Germinal center (tissue), 1 donor: ENCODE results near the gene MX1.

Experiments used
- DNase-seq: peaks from one replicate; pipeline ENCODE4 v3.0.0; 2012; ENCODE audit warnings: mixed read lengths, low spot score

Gene MX1

DNA sequence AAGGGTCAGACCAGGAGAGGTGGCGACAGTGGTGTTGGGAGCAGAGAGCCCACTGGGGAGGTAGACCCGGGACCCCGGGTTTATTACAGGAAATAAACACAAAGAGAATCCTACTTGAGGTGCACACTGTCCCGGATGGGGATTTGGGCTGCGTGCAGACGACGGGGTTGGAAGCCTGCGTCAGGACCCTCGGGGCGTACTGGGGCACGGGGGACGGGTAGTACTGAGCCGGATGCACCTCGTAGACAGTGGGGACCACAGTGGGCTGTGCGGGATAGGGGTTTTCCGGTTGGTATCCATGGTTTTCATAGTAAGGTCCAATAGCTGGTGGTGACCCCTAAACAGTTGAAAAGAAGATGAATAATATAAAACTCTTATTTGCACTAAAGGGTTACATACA is 68.2 kb downstream of the MX1 start:
- no peak for DNase-seq

DNA sequence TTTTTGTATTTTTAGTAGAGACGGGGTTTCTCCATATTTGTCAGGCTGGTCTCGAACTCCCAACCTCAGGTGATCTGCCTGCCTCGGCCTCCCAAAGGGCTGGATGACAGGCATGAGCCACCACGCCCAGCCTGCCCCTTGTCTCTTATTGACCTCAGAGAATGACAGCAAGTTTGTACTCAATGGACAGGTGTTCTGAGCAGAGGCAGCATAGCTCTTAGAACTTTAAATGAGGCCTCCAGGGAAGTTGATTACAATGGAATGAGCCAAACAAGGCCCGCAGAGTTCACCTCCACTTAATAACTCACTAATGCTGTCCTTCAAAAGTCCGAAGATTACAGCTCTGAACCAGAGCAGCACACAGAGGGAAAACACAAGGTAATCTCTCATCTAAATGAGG is 71.0 kb downstream of the MX1 start:
- no peak for DNase-seq

DNA sequence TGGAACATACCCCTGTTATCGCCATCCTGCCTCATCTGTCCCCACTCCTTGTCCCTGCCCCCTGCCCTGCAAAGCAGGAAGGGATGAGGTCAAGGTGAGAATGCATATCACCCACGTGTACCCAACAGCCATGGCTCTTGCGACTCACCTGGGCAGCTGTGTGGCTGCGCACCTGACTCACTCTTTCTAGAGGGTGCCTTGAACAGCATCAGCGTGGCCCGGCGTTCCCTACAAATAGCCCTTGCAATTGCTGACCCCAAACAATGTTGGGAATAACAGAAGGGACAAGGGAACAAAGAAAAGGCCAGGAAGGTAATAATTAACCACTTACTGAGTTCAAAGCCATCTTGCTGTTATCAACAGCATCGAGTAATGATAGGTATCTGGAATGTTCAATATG is 71.7 kb downstream of the MX1 start:
- DNase-seq, result no peak

DNA sequence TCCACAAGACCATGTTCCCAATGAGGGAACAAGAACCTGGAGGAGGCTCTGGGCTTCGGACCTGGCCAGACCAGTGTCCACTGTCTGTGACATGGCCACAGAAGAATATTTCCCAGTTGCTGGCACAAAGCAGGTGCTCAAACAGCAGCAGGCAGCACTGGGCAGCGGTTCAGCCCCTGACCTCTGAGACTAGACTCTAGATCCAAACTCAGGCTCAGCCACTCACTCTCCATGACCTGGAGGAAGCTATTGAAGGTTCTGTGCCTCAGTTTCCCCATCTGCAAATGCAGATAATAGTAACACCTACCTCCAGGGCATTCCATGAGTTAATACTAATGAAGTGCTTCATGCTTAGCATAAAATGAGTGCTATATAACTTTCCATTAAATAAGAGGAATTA is 73.9 kb downstream of the MX1 start:
- DNase-seq, result no peak

DNA sequence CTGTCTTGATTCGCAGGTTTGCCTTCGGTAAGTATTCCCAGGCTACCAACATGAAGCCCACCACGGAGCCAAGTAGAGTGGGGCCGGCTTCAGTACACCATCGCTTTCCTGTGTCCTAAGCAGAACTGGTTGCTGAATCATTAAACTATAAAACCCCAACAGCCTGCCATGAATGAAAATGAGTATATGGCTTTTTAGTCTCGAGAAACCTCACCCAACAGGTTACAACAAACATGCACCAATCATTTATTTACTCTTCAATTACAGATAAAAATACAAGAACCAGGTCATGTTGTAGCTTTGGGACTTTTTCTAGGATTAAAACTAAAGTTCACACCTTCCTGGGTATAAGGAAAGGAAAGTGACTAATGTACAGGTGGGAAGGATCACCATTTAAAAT is 74.3 kb downstream of the MX1 start:
- no peak for DNase-seq

DNA sequence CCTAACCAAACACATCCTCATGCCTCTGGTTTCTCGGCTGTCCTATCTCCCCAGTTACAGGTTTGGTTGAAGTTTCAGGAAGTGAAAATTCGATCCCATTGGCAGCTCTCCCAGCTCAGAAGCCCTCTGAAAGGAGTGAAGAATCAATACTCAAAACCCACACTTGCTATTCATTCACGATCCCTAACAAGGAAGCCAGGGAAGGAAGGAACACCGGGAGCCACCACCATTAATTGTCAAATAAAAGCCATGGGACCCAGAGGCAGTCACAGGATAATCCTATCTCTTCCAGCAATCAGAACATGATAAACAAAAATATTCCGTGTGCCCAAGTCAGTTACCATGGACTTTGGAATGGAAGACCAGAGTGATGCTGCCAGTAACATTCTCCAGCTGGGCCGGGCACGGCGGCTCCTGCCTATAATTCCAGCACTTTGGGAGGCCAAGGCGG is 74.9 kb downstream of the MX1 start:
- no peak for DNase-seq

DNA sequence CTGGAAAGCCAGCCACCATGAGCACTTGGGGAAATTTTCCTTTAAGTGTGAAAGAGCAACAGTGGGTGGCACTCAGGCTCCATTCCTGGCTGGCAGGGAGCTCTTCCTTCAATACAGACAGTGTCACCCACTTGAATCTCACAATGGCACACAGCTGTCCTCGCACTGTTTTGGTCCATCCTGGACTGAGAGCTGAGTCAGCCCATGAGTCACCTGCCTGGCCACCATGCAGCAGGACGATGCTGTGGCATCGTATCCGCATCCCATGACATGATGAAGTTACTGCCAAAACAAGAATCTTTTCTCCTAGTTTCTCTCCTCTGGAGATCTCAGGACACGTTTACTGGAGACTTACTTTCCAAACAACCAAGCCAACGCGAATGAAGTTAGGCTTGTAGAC is 75.9 kb downstream of the MX1 start:
- DNase-seq, result no peak

DNA sequence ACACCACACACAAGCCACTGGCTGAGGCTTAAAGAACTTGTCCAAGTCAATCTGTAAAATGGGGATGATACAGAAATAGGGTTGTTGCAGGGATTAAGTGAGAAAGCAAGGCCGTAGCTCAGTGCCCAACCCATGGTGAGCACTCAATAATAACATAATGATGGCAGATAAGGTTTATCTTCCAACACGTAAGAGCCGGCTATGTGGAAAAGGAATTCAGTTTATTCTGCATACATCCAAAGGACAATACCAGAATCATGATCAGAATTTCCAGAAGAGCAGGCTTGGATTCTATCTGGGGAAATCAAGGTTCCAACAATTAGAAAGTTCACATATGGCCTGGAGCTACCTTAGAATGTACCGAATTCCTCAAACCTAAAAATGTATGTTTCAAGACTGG is 77.3 kb downstream of the MX1 start:
- DNase-seq, result no peak

DNA sequence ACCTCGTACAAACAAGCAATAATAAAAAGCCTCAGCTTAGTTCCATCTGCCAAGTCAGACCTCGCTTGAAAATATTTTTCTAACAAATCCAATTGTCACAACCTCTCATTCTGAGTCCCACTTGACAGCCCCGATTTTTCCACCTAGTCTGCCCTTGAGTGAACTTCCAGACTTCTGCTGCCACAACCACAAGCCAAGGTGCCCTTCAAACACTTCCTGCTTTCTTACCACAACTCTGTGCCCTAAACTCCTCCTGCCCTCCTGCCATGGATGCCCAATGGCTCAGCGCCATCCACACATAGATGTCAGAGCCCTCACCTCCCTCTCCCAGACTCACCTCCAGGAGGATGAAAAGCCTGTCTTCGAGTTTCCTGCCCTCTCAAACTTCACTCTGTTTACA is 78.0 kb downstream of the MX1 start:
- DNase-seq, result no peak

DNA sequence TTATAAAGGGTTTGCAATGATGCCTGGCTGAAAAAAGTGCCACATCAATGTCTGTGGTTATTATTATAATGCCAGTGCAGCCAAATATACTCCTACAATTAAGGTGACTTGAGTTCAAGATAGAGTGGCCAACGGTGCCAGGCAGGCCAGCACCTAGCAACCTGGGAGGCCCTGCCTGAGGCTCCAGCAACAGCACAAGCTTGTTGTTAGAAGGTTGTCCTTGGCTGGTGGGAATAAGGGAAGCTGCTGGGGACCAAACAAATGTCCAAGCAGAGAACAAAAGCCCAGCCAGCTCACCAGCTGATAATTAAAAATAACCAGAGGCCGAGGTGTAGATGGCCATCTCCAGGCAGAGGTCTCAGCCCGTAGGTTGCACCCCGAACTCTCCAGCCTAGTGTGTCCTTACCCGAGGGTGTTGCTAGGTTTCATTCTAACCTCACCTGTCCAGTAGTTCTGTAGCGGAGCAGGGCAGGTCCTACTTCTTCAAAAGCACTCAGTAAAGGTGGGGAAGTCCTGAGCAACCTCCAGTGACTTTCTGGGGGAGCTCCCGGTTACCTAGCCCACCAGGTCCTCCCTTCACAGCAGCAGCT is 80.1 kb downstream of the MX1 start:
- no peak for DNase-seq

DNA sequence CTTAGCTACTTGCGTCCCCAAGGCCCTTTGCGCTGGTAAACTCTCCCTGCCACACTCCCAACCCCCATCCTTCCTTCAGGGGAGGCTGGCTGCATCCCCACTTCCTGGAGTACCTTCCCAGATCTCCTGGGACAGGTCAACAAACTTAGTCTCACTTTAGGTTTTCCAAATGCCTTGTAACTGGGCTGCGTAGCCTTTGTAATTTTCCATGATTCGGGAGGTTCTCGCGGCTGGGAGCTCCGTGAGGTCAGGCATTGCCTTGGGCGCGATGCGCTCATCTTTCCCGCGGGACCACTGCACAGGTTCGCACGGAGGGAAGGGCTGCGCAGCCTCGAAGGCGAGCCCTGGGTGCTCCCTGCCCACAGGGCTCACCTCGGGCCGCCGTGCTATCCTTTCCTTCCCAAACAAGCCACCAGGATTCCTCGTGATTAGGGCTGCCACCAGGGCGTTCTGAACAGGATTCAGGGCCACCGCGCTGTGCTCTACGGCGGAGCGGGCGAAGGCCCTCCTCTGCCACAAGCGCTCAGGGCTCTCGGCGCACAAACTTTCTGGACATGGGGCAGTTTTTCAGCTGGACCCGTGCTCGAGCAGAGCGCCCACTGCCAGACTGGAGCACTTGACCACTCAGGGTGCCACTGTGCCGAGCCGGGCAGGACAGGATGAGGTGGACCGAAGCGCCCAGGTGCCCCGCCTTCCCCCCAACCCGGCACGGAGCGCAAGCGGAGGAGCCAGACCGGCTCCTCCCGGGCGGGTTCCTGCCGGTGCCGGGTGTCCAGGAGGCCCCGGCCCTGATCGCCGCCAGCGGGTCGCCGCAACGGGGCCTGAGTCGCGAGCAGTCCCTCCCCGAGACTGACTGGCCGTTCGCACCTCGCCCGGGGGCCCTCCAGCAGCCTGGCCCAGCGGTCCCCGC is 80.8 kb downstream of the MX1 start:
- no peak for DNase-seq

DNA sequence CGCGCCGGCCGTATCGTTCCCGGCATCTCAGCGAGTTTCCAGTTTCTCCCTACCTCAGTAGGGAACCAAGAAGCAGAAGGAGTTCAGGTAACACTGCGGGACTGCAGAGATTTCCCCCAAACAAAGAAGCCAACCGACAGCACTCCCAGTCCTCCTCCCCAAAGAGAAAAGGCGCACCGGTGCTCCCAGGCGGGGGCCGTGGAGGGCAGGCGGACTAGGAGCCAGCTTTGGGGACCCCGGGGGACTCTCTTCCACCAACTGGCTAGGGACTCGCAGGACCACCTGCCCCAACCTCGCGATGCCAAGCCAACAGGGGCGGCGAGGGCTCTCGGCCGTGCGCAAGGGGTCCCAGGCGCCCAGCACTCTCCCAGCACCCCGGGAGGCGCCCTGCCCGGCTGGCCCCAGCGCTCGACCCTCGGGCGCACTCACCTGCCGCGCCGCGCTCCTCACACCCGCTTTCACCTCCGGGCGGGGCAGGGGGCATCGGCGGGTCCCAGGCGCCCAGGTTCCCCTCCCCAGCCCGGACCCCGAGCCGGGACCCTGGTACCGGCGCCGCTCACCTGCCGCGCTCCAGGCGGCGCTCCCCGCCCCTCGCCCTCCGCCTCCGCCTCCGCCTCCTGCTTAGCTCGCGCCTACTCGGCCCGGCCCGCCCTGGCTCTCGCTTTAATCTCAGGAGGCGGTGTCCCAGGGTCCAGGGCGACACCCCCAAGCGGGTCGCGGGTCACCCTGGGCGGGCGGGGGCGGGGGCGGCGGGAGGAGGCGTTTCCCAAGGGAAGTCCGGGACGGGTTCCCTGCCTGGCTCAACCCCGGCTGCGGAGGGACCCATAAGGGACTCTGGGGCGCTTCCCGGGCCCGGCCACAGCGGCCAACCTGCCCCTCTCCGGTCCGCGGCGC is 81.7 kb downstream of the MX1 start, which contains the start of gene TMPRSS2:
Gene TMPRSS2 (minus strand): TSS at position 638 of the 894 bp plus-strand sequence. CDS start 10,025 bp downstream, outside the sequence.
- no peak for DNase-seq

DNA sequence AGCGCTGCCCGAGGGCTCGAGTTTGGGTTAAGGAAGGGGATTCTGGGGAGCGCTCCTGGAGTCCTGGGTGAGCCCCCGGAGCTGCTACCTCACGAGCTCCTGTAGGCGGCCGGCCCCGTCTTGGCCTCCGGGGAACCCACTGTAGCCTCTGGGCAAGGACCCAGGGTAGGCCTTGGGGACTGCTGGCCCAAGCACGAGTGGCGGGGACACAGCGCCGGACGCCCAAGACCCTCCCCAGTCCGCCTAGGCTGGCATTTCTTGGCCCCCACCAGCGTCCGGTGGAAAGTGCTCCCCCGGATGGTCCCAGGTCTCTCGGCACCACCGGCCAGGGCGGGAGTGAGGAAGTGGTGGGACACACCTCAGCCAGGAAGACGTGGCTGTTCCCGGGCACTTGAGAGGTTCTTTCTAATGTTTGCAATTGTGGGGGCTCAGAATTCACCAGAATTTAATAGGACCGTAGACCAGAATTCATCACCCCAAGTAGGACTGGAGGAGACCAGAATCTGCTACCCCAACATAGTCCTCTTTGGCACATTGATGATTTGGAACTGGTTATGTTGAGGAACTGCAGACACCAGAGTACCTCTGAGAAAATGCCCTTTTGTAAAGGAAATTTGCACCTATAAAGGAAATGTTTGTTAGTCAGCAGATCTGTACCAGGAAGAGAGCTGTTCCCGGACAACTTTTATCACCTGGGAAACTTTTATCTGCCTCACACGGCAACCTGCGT is 82.5 kb downstream of the MX1 start:
- no peak for DNase-seq
